GM18520 (cell line): ENCODE results near the gene AJAP1.
"Not testable (repeated sequence)": the region's sequence is repeated elsewhere in the genome, so short reads cannot be mapped to it uniquely, and the experiment has no call there.

ENCODE experiments used
- ATAC-seq: cut with Tn5 transposase; IDR thresholded peaks from one replicate; pipeline ENCODE4 v1.9.1; 2021; ENCODE audit not compliant: unreplicated experiment

AJAP1 gene, protein sequence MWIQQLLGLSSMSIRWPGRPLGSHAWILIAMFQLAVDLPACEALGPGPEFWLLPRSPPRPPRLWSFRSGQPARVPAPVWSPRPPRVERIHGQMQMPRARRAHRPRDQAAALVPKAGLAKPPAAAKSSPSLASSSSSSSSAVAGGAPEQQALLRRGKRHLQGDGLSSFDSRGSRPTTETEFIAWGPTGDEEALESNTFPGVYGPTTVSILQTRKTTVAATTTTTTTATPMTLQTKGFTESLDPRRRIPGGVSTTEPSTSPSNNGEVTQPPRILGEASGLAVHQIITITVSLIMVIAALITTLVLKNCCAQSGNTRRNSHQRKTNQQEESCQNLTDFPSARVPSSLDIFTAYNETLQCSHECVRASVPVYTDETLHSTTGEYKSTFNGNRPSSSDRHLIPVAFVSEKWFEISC

DNA sequence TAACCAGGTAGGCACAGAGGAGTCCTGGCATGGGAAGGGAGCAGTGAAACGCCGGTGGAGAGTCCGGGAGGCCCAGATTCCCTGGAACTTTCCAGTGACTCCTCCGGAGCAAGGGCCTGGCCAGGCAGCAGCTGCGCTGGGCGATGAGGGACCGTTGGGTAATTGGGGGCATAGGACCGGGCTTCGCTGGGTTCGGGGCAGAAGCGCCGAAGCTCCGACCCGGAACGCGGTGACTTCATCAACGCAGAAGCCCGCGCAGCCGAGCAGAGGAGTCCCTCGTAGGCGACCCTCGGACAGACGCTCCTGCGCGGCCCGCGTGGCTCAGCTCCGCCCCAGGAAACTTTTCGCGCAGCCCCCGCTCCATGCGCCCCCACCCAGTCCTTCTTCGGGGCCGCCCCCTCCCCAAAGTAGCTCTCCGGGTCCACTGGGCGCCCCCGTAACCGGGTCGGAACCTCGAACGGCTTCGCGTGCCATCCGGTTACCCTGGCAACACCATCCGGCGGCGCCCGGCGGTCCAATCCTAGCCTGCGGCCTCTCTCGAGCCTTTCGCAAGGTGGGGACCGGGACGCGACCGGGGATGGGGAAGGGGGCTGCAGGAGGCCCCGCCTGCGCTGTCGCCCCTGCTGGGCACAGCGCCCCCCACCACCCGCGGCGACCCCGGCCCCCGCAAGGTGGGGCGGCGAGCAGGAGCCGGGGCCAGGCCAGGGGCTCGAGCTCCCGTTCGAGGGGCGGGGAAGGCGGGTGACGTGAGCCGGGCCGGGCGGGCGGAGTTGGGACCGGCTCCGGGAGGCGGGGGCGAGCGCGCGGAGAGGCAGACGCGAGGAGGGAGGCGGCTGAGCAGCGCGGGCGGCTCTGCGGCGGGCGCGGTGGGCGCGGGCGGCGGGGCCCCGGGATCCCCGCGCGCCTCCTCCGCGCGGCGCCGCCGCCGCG, at the start of gene AJAP1:
TSS of gene AJAP1 (plus strand) at position 814 of the 930 bp plus-strand sequence. CDS start 817 bp downstream, outside the sequence.
- no peak for ATAC-seq

DNA sequence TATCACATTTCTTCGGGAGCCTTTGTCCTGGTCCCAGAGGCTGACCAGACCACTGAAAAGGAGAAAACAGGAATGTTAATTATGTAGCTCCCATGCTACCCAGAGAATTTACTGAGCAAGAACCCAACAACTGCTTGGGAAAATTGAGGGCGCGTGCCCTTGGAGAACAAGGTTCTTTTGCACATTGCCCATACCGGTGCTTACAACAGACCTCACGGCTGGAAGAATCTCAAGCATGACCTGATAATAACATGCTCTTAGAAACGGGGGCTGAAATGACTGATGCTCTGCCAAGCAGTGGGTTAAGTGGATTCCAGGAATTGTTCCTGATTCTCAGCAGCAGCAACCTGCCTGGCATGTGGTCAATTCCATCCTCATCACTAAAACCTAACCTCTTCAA, 49.3 kb upstream of the AJAP1 start:
- ATAC-seq, result no peak

DNA sequence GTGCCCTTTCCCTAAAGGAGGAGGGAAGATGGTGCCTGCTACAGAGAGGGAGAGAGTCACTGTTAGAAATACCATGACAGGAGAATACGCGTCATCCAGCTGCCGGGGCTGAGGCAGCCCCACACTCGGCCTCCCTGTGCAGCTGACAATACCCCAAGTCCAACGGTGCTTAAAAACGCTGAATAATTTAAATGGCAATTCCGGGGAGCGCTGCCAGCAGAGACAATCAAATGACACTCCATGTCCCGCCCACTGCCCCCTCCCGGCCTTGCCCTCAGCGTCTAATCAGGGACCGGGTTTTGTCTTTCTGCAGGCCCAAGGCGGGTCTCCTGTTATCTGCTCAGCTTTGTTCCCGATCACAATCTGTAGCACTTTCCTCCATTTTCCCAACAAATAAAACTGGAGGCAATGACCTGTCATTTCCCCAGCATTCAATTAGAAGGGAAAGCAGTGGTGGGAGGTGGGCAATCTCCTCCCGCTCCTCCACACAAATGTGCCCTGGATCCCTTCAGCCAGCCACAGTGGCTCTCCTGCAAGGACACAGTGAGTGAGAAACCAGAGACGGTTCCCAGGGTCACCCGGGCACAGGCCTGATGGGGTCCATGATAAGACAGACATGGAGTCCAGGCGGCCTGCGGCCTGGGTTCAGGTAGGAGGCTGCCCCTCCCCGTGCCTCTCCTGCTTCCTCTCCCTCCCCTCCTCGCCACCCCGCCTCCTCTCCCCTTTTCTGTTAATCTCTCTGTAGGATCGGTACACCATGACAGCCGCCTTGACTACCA, 42.7 kb upstream of the AJAP1 start:
- ATAC-seq, result no peak

DNA sequence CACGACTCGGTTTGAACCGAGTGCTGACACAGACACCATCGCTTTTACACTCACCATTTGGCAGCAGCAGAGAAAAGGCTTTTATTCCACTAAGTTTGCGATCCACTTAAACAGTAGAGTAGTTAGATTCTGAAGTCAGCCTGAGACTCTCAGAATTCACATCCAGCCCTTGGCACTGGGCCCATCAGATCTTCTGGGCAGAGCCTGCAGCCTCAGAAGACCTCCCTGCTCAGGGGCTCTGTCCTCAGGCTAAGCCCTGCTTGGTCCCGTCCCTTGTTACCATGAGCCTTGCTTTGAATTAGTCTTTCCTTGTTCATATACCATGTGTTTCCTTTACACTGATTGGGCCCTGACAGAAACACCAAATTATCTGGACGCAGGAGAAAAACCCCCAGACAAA, 41.4 kb upstream of the AJAP1 start:
- no peak for ATAC-seq

DNA sequence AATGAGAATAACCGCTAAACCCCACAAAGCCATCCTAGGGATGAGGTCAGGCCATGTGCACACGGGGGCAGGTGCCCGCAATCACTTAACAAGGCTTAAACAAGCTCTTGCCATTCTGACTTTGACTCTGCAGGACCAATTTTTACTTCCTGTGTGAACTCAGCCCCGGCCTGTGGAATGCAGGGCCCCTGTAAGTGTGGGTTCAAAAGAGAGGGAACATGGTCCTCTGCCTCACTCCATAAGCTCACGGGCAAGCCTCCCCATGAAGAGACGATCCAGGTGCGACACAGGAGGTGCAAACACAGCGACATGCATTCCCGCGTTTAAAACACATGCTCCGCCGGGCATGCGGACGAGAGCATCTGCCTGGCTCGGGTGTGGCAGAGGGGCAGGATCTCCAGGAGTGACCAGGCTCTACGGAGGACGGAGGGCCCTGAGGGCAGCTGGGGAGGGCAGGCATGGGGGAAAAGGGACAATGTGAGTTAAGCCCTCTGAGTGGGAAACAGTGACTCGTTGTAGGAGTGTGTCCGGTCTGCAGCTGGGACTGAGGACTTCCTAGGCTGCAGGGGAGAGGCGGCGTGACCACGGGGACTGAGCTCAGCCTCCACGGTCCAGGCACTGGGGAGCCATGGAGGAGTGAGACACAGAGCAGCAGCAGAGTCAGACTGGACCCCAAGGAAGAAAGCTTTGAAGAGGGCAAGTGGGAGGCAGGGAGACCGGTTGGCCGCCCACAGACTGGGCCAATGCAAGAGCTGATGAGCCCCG, 40.6 kb upstream of the AJAP1 start:
- no peak for ATAC-seq

DNA sequence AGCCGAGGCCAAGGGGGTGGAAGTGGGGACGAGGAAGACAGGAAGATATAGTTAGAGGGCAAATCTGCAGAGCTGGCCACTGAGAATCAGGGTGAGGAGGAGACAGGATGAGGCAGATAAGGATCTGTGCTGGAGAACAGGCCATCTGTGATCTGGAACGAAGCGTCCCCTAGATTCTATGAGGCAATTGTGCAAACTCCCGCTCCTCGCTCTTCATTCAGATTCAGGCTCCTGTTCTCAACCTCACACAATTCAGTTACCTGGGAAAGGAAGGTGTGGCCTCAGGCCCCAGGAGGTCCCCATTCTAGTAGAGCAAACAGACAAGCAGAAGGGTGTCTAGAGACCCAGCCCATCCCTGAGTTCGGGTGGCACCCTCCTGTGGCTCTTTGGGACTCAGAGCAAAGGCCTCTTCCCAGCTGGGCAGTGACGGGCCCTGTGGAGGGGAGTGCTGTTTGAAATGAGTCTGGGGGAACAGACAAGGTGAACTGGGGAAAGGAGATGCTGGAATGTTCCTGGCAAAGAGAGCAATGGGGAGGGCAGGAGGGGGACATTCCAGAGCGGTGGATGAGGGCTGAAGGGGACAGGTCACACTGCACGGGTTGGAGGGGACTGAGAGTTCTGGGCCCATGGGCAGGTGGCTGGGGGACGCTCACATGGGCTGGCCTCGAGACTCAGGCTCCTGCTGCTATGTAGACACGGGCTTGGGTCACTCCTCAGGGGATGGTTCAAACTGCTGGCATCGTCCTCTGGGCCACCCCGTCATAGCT, 39.9 kb upstream of the AJAP1 start:
- ATAC-seq, result no peak

DNA sequence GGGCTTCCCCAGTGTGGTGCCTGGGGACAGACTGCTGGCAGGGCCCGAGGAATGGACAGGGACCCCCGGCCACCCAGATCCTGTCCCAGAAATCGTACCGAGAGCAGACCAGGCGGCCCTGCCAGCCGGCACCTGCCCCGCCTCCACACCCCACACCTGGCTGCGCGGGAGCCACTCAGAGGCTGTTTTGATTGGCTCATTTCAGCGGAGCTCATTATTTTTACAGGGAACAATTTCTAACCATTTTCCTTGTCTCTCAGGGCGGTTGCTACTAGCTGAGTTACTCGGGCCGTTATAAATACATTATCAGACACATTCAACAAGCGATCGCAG, 39.3 kb upstream of the AJAP1 start:
- no peak for ATAC-seq

DNA sequence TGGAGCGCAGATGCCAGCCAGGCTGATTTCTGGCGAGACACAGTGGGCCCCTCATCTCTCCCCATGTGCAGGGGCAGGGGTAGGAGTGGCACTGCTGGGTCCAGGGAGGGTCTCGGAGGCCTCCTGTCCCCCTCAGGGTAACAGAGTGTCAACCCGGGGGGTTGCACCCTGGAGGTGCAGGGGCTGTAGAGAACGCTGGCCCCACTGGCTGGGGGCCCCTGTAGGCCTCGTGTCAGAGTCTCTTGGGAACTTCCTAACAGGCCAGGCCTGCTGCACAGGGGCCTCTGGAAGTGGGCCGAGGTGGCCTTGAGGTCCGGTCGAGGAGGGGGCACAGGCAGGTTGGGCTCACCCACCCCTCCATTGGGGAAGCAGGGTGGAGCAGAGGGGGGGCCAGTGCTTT, 38.9 kb upstream of the AJAP1 start:
- no peak for ATAC-seq

DNA sequence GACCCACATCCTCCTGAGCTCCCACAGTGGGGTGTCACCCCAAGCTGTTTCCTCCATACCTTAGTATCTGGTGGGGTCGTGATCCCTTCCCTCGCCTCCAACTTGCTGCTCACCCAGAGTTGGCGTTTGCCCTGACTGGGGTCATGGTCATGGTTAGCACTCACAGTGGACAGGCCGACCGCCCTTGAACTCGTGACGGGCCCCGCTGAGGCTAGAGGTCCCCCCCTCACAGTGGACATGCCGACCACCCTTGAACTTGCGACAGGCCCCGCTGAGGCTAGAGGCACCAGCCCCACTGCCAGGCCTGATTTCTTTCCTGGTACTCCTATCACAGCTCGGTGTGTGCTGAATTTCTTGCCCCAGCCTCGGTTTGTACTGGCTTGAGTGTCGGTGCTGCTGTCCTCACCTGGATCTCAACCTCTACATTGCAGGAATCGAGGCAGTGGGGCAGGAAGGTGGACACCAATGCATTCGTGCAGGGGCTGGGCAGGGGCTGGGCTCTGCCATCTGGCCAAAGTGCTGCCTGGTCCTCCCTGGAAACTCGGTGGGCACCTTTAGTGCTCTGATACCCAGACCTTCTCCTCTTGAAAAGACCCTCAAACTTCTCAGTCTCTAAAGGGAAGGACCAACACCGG, 37.5 kb upstream of the AJAP1 start:
- no peak for ATAC-seq

DNA sequence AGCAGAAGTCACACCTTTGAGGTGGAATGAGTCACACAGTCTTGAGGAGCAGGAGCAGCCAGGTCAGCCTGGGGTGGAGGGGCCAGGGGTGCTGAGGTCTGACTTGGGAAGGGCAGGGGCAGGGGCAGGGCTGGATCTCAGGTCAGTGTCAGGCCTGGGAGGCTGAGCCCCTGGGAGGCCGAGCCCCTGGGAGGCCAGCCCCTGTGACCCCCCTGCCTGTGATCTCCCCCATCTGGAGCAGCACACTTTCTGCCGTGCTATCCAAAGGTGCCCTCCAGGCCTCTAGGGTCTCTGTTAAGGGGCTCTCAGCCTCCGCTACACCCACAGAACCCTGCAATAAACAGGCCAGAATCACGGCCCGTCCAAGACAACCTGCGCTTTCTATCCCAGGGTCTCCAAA, 36.9 kb upstream of the AJAP1 start:
- no peak for ATAC-seq

DNA sequence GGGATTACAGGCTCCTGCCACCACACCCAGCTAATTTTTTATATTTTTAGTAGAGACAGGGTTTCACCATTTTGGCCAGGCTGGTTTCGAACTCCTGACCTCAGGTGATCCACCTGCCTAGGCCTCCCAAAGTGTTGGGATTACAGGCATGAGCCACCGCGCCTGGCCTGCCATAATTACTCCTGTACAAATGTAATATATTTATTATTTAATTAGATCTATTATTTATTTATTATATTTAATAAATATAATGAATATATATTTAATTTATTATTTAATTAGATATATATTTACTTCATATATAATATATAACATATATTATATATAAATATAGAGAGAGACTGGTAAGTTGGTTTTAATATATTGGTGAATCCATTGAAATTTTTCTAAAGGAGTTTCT, 35.6 kb upstream of the AJAP1 start:
- not testable (repeated sequence) for ATAC-seq

DNA sequence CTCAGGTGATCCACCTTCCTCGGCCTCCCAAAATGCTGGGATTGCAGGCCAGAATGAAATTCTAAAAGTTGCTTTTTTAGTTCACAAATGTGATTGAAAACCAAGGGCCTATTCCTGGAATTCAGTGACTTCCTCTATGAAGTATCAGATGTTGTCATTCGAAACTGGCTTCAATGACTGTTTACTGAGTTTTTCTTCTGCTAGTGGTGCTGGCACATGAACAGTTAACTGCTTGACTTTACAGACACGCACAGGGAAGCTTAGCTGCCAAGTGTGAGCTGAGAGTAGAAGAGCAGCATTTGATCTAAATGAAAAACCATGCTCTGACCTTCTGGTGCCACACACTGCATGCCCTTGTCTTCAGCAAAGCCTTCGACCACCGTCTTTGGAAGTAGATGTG, 32.8 kb upstream of the AJAP1 start:
- ATAC-seq, result no peak

DNA sequence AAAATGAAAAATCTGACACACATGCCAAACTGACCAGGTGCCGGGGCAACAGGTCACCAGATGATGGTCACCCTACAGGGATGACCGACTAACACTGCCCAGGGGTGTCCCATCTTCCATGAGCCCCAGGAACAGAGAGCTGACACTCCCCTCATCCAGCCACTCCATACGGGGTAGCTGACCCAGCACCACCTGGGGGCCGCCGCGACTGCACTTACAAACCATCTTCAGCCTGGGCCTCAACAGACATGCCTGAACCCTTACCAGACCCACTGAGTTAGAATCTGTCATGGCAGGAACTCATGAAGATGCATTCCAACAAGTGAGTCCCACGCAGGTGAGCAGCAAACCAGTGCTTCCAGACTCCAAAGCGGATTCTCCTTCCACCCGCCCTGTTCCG, 31.6 kb upstream of the AJAP1 start:
- no peak for ATAC-seq

DNA sequence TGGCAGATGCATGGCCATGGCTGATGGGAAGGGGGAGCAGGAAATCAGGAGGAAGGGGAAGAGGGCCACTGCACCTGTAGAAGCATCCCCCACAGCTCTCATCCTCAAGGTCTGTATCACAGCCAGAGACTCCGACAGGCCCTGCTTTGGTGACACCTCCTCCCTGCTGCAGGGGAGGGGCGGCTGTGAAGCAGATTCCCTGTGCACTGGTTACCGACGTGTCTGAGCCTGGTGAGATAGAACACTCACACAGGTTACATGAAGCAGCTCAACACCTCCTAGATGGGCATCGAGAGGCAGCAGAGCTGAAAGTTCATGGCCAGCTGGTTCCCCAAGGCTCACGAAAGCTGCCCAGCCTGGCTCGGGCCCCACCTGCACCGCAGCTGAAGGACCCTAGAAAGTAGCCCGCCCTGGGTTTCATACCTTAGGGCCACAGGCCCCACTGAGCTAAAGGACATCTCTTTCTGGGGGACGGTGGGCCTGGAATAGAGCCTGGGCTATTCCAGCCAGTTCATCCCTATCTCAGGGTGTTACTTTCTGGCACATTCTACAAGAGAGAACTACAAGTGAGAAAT, 30.2 kb upstream of the AJAP1 start:
- ATAC-seq, result no peak

DNA sequence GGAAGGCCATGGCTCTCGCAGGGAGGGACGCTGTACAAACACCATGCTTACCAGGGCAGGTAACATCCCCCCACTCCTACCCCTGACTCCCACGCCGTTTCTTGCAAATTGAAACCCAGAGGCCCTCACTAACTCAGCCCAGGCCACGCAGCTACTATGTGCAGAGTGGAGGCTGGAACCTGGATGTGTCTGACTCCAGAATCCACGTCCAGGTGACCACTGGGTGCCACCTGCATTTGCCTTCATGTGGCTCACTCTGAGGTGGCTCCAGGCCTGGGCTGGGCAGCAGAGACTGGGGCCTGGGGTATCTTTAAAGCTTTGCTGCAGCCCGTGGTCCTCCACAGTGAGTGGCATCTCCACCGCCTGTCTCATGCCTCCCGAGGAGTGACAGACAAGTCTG, 29.6 kb upstream of the AJAP1 start:
- no peak for ATAC-seq

DNA sequence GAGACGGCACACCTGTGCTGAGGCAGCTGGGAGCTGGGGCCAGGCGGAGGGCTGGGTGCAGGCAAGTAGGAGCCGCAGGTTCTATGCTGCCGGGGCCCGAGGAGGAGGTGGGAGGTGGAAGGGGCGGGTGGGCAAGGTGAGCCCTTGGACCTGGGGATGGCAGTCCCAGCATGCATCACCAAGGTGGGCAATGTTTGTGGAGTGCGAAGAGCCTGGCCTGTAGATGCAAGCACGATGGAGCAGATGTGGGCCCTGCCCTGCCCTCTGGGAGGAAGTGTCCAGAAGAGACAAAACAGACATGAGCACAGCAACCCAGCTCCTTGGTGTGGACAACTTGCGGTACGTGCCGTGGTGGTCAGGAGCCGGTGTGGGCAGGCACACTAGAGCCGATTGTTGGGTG, 28.3 kb upstream of the AJAP1 start:
- no peak for ATAC-seq

DNA sequence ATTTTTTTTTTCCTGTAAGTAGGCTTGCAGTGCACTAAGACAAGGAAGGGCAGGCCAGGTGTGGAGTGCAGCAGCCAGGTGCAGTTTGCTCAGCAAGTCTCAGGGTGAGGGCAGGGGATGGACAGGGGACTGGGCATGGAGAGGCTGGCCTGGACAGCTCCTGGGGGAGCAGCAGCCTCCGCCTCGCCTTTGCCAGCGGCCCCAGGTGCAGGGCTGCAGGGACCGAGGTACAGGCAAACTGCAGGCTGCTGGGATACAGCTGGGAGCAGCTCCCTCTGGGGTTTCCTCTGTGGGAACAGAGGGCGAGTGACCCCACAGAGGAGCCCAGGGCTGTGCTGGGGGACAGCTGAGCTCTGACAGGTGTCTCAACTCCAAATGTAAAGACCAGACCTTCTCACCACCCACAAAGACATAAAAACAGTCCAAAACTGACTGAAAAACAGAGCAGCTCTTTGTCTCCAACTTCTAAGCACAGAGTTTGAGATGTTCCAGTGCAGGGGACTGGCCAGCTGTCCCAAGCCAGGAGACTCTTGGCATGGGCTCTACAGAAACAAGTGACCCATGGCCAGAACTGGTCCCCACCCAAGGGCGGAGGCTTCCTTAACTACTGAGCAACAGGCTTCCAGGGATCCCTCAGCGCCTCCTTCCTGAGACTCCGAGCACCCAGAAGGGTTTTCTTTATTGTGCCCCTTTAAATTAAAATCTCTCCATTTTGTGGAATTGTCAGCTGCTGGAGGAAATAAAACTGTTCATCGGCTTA, 27.7 kb upstream of the AJAP1 start:
- ATAC-seq, result no peak

DNA sequence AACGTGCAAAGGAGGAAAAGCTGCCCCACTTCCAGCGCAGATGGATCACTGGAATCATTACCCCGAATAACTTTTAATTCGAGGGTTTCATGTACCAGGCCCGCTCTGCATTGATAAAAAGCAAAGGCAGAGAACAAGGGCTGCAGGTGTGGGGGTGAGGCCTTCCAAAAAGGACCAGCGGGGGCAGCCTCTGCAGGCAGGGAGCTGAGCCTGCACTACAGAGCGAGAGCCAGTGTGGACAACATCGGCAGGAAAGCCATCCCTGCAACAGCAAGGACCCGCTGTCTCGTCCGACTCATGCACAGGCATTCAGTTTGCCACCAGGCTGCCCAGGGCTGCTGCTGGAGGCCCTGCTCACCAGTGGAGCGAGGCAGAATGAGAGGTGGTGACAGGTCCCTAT, 27.1 kb upstream of the AJAP1 start:
- no peak for ATAC-seq
